ENCODE results near the gene NALCN. TPM values are rescaled to one million over a fixed set of nuclear protein-coding genes. Genes with fewer than 3 reads are reported as not detected.

The NALCN gene
- total and polyA plus RNA-seq, 2 donors (not counting 1 experiment from before 2014, with no cell fraction given) = not detected

- H3K36me3 ChIP-seq (replicated peaks in 1 of 2; ENCODE audit: control extremely low read depth in 1 of 2, control insufficient read depth in 1 of 2, extremely low read depth in 1 of 2, insufficient read depth in 2 of 2, low read length in 1 of 2) = no peaks in the 10 kb centered on the region
- ChIA-PET POLR2A (no interaction called here), CTCF (no interaction called here)
- WGBS (ENCODE audit: insufficient coverage) = no CpG with 5 or more reads among the region's 2 CpGs
- Mint-ChIP-seq H3K4me3 (no peak overlapping the region), H3K4me1 (no peaks in the 10 kb centered on the region), H3K9me3 (ENCODE audit: insufficient read depth) (no peaks in the 10 kb centered on the region), H3K27ac (no peak overlapping the region), H3K27me3 (no peaks in the 10 kb centered on the region)
- no peaks in the 10 kb centered on the region for H3K79me2 ChIP-seq (ENCODE audit: control insufficient read depth, insufficient read depth, low read length)
- DNase-seq (no peak), ATAC-seq (ENCODE audit: low read depth) (no peak)
- no peaks in the 10 kb centered on the region for H4K20me1 ChIP-seq (ENCODE audit: control insufficient read depth, insufficient read depth, low read length, poor library complexity, severe bottlenecking)
- TF ChIP-seq CTCF (IDR thresholded peaks at IDR 0.05) = no peak
- no peak for TF ChIP-seq EZH2 (IDR thresholded peaks at IDR 0.05; ENCODE audit: borderline replicate concordance, insufficient read depth, low read depth, low read length, poor library complexity, severe bottlenecking)
- no peak overlapping the region for H3K9ac ChIP-seq (ENCODE audit: low read length)
- H2AFZ ChIP-seq (ENCODE audit: insufficient read depth, low read depth, low read length, poor library complexity, severe bottlenecking) = no peak overlapping the region
- H3K9me3 ChIP-seq (ENCODE audit: control extremely low read depth in 1 of 3, control insufficient read depth in 2 of 3, insufficient read depth in 1 of 3, low read length in 2 of 3) = no peaks in the 10 kb centered on the region
- H3K4me2 ChIP-seq (replicated peaks; ENCODE audit: low read depth, low read length, poor library complexity, severe bottlenecking) = no peak overlapping the region
- H3K27me3 ChIP-seq (replicated peaks in 1 of 4; ENCODE audit: control extremely low read depth in 1 of 4, control insufficient read depth in 3 of 4, insufficient read depth in 4 of 4, low read length in 3 of 4) = no peaks in the 10 kb centered on the region
- H3K4me1 ChIP-seq (ENCODE audit: control insufficient read depth in 2 of 2, insufficient read depth in 2 of 2, low read length in 2 of 2) = no peaks in the 10 kb centered on the region
- intact Hi-C loops (cut with micrococcal nuclease) = no loop called here
- no peak overlapping the region for H3K4me3 ChIP-seq (ENCODE audit: control extremely low read depth in 1 of 5, extremely low read depth in 1 of 5, insufficient read depth in 1 of 5, low read depth in 2 of 5, low read length in 4 of 5)
- no peak overlapping the region for H3K27ac ChIP-seq (ENCODE audit: low read length in 2 of 2)
These were observed 197.8 kb downstream of the NALCN start for GRCh38 chr13:101218484-101218883.

DNA sequence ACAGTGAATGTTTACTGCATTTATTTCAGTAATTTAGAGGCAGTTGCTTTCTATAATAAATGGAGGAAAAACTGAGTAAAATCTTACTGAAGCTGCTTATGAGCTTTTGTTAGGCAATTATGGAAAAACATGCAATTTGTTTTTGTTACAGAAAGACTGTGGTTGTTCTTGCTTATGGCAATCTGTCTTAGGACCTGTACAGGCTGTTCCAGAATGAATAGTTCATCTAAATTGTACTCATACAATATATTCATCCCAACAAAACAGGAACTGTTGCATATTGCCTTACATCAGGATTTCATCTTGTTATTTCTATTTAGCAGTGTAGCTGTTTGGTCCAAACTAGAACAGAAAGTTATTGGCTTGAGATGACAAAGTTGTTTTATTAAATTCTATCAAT lies 199.2 kb downstream of the NALCN start:
- Histone ChIP-seq H3K9ac (ENCODE audit: low read length) (no peak overlapping the region), H2AFZ (ENCODE audit: insufficient read depth, low read depth, low read length, poor library complexity, severe bottlenecking) (no peak overlapping the region), H3K36me3 (replicated peaks in 1 of 2; ENCODE audit: control extremely low read depth in 1 of 2, control insufficient read depth in 1 of 2, extremely low read depth in 1 of 2, insufficient read depth in 2 of 2, low read length in 1 of 2) (no peaks in the 10 kb centered on the region), H3K9me3 (ENCODE audit: control extremely low read depth in 1 of 3, control insufficient read depth in 2 of 3, insufficient read depth in 1 of 3, low read length in 2 of 3) (no peaks in the 10 kb centered on the region), H3K4me1 (ENCODE audit: control insufficient read depth in 2 of 2, insufficient read depth in 2 of 2, low read length in 2 of 2) (no peaks in the 10 kb centered on the region), H4K20me1 (ENCODE audit: control insufficient read depth, insufficient read depth, low read length, poor library complexity, severe bottlenecking) (no peaks in the 10 kb centered on the region), H3K4me3 (ENCODE audit: control extremely low read depth in 1 of 5, extremely low read depth in 1 of 5, insufficient read depth in 1 of 5, low read depth in 2 of 5, low read length in 4 of 5) (no peak overlapping the region), H3K4me2 (replicated peaks; ENCODE audit: low read depth, low read length, poor library complexity, severe bottlenecking) (no peak overlapping the region), H3K27ac (ENCODE audit: low read length in 2 of 2) (no peak overlapping the region), H3K79me2 (ENCODE audit: control insufficient read depth, insufficient read depth, low read length) (no peaks in the 10 kb centered on the region), H3K27me3 (replicated peaks in 1 of 4; ENCODE audit: control extremely low read depth in 1 of 4, control insufficient read depth in 3 of 4, insufficient read depth in 4 of 4, low read length in 3 of 4) (no peaks in the 10 kb centered on the region)
- intact Hi-C loops (cut with micrococcal nuclease) = no loop called here
- Mint-ChIP-seq H3K9me3 (ENCODE audit: insufficient read depth) (no peaks in the 10 kb centered on the region), H3K27ac (no peak overlapping the region), H3K4me3 (no peak overlapping the region), H3K27me3 (no peaks in the 10 kb centered on the region), H3K4me1 (no peaks in the 10 kb centered on the region)
- ATAC-seq (ENCODE audit: low read depth) = no peak
- TF ChIP-seq CTCF (IDR thresholded peaks at IDR 0.05) = no peak
- no peak for TF ChIP-seq EZH2 (IDR thresholded peaks at IDR 0.05; ENCODE audit: borderline replicate concordance, insufficient read depth, low read depth, low read length, poor library complexity, severe bottlenecking)
- no peak for DNase-seq
- ChIA-PET CTCF (no interaction called here), POLR2A (no interaction called here)

Data from B cell (primary cell).